ENCODE data around the gene AAMP.
"Not testable (repeated sequence)": the region's sequence is repeated elsewhere in the genome, so short reads cannot be mapped to it uniquely, and the experiment has no call there.

Gene AAMP

DNA sequence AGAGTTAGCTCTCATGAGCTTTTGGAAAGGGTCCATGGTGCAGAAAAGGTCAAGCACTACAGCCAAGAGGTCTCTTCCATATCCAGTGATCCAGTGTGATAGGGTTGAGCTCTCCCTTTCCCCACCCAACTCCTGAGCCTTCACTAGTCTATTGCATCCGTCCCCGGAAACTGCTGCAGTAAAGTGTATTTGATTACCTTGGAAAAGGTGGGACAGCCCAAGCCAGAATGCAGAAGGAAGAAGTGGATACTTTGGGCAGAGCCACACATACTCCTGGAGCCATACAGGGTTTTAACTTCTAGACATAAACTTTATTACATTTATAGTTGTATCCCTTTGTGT is 3.9 kb upstream of the AAMP start:
- DNase-seq: no peak

DNA sequence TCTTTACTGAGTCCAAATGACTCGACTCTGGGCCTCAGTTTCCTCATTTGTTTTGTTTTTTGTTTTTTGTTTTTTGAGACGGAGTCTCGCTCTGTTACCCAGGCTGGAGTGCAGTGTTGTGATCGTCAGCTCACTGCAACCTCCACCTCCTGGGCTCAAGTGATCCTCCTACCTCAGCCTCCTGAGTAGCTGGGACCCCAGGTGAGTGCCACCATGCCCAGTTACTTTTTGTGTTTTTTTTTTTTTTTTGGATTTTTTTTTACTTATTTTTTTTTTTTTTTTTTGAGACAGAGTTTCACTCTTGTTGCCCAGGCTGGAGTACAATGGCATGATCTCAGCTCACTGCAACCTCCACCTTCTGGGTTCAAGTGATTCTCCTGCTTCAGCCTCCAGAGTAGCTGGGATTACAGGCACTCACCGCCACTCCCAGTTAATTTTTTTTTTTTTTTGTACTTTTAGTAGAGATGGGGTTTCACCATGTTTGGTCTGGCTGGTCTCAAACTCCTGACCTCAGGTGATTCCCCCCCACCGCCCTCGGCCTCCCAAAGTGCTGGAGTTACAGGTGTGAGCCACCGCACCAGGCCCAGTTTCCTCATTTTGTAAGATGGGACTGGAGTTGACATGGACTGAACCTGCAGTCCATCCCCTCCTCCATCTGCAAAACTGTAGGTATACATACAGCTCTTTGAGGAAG is 3.4 kb upstream of the AAMP start:
- DNase-seq: not testable (repeated sequence)

DNA sequence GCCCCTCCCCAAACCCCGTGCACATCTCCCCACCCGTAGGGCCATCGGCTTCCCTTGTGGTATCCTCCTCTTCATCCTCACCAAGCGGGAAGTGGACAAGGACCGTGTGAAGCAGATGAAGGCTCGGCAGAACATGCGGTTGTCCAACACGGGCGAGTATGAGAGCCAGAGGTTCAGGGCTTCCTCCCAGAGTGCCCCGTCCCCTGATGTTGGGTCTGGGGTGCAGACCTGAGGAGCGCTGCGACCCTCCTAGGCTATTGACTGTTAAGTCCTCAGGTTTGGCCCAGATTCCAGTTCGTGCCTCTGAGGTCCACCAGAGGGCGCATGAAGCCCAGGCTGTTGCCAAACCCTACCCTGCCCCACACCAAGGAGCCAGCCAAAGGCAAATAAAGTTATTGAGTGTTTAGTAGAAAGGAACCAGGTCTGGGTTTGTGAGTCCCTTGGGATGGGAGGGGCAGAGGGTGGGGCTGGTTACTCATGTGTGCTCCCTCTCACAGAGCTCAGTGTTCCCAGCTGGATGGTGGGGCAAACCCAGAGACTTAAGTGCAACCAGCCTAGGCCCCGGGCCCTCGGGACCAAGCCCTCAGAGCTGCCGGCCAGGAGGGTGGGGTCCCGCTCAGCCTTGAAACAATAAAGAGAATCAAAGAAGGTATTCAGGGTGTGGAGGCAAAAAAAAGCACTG is 2.7 kb upstream of the AAMP start:
- peak; percentile 57 to 76 (median 70) for DNase-seq

DNA sequence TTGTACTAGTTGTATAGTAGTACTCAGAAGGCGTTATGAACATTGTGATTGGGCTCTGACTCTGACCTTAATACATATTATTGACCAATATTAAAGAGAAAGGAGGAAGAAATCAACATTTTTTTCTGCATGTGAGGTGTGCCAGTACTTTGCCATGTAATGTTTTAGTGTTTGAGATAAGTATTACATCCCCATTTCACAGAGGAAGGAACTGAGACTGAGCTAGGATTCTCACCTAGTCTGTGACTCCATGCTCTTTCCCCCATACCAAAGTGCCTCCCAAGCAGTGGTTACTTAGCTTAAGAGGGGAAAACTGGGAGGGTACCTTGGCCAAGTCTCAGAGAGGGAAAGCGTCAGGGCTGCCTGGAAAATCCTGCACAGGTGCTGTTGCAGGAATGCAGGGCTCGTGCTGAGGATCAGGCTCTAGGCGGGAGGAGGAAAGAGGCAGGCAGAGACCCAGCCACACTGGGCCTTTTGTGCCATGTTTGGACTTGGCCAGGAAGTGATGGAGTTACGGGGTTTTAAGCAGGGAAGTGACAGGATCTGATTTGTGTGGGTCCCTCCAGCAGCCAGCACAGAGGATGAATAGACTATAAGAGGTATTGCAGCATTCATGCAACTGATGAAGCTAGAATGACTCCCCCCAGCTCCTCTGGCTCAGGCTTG is 2.1 kb upstream of the AAMP start:
- no peak for DNase-seq

DNA sequence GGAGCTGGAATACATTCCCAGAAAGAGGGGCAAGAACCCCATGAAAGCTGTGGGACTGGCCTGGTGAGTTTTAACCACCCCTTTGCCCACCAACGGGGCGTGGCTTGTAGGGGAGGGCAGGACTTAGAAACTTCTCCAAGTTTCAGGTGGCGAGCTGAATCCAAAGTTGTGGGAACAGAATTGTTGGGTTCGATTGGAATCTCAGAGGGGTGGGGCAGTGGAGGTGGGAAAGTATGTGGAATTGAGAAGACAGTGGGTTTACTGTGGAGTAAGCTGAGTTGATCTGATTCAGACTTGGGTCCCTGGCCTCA is 1.5 kb upstream of the AAMP start:
- DNase-seq: no peak

DNA sequence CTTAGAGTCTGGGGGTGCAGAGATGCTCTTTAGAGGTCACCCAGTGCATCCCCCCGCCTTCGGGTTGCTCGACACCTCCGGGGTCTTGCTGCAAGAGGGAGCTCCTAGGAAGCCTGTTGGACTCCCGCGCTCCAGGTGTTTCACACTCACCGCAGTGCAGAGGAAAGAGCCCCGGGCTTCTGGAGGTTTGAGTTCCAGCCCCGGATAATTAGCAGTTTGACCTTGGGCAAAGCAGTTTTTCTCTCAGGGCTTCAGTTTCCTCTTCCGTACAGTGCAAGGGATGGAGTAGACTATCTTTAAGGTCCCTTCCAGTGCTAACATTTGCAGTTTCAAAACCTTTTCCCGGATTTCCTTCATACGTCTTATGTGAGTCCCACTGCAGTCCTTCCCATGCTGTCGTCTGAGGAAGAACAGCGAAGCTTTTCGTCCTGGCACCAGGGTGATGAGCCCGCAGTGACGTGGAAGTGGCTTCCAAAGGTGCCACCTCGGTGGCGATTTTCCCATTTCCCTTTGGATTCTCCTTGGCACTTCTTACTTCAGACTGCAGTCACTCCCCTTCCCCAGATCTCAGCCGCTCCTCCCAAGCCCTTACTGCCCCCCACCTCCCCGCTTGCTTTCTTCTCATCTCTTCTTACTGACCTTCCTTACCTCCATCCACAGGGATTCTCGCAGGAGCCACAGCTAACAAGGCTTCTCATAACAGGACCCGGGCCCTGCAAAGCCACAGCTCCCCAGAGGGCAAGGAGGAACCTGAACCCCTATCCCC is 967 bp upstream of the AAMP start:
- no peak for DNase-seq

DNA sequence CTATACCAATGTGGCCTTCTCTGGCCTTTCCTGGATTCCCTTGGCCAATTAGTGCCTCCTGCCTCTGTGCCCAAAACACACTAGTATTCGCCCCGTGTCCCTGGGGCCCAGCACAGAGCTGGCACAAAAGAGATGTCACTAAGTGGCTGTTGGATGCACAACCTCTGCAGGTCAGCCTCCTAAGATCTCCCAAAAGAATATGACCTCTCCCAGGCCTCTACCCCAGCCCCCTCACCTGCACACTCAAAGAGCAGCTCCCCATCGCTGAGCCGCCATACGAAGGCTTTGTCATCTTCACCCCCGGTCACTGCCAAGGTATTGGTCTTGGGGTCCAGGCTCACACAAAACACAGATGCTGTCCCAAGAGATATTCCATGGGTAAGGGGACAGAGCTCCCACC is 2.7 kb downstream of the AAMP start:
- no peak for DNase-seq

DNA sequence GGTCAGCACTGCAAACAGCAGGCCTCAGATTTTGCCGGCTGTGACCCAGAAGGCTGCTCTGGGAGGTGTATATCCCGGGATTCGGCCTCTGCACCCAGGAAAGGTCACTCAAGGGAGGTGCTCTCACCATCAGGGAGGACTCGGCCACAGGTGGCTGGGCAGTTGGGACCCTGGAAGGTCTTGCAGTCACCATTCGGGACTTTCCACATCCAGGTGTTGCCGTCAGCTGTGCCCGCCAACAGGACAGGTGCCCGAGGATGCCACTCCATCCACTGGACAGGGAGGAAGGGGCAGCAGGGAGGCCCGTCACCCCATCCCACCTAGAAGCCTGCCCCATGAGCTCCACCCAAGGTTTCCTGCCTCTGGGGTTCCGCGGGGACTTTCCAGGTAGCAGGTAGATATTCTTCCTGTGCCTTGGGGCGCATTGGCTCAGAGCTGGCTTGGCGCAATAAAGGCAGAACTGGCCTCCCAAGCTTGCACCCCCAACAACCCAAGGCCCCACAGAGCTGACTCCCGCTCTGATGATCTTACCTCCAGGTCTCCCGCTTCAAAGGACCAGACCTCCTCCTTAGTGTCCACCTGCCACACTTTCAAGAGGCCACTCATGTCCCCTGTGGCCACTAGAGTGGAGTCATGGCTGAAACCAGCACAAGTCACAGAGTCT is 3.5 kb downstream of the AAMP start:
- DNase-seq: no peak

DNA sequence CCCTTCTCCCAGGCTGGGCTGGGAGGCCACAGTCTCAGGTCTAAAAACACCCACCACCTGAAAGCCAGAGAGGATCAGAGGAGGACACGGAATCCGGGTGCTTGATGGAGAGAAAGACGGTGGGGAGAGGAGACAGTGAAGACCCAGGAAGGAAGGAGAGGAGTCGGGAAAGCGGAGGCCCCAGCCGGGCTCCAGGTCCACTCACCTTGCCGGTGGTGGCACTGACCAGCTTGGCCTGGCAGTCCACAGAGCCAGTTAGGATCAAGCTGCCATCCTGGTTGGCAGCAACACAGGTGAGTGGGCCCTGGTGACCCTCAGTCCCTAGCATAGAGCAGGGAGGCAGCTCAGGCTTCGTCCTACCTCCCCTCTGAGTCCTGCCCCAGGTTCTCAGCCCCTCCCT is 4.3 kb downstream of the AAMP start:
- no peak for DNase-seq

DNA sequence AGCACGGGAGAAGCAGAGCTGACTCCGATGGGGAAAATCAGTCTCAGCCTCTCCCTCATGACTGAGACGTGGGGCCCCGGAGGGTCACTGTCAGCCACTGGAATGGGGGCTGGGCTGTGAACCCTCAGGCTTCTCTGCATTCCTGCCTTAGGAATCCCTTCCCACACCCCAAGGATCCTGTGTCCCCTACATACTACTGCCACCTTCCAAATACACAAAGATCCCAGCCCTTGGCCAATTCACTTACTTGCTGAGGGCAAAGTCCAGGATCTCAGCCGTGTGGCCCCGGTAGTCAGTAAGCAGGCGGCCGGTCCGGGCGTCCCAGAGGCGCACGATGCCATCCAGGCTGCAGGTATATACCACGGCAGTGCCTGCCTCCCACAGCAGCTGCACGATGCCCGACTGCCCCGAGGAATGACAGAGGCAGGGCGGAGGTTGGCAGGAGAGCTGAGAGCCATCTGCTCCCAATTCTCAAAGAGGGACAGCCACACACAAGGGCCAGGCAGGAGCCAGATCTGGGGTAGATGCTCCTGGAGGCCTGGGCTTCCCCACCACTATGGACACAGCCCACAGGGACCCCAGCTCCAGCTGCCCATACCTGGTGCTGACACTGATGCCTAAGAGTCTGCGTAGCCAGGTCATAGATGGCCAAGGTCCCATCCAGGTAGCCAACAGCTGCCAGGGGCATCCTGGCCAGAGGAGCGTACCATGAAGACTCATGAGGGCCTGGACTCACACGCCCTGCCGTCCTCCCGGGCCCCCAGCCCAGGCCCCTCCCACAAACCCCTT is 5.0 kb downstream of the AAMP start:
- DNase-seq: no peak

DNA sequence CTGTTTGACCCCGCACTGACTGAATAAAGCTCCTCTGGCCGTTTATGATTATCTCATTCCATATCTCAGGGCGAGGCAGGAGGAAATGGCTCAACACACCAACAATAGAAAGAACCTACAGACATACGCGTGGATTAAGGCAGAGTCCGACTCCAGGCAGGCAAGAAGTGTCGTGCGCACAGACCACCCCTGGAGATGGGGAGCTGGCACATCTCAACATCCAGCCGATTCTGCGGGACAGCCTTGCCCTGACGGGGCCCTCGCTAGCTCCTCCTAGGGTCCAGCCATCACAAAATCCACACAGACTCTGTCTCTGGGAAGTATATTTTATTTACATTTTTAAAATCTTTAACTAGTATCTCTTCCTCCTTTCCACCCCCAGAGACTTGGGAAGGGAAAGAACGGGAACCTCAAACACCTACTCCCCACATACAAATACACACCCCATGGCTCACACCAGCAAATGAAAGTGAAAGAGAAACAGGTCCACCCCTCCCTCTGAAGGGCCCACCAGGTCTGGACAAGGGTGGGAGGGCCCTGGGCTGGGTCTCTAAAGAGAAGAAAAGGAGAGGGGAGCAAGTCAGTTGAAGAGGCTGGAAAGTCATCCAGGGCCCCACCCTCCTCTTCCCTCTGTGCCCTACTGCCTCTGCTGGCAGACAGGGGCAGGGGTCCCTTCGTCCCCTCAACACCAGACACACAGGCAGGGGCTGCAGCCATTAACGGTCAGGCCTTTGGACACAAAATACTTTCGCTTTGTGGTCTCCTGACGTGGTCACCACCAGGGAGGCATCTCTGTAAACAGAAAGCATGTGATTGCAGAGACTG is 5.9 kb downstream of the AAMP start:
- no peak for DNase-seq

DNA sequence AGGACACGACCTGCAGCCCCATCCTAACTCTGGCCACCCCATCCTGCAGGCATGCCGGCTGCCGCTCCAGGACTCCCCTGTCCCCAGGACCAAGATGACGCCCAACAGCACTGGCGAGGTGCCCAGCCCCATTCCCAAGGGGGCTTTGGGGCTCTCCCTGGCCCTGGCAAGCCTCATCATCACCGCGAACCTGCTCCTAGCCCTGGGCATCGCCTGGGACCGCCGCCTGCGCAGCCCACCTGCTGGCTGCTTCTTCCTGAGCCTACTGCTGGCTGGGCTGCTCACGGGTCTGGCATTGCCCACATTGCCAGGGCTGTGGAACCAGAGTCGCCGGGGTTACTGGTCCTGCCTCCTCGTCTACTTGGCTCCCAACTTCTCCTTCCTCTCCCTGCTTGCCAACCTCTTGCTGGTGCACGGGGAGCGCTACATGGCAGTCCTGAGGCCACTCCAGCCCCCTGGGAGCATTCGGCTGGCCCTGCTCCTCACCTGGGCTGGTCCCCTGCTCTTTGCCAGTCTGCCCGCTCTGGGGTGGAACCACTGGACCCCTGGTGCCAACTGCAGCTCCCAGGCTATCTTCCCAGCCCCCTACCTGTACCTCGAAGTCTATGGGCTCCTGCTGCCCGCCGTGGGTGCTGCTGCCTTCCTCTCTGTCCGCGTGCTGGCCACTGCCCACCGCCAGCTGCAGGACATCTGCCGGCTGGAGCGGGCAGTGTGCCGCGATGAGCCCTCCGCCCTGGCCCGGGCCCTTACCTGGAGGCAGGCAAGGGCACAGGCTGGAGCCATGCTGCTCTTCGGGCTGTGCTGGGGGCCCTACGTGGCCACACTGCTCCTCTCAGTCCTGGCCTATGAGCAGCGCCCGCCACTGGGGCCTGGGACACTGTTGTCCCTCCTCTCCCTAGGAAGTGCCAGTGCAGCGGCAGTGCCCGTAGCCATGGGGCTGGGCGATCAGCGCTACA is 7.0 kb downstream of the AAMP start:
- no peak for DNase-seq

DNA sequence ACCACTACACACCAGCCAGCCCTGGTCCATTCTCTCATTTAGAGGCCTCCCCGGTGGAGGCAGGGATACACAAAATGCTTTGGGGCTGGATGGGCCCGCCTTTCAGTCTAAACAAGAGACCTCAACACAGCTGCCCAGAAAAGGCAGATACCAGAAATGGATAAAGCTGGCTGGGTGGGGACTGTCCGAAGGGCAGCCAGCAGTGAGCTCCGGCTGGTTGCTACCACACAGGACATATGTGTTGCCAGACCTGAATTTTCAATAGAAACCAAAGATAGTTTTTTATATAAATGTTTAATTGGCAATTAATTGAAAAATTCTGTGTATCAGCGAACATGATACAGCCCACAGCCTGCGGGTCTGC is 7.7 kb downstream of the AAMP start:
- DNase-seq: no peak

DNA sequence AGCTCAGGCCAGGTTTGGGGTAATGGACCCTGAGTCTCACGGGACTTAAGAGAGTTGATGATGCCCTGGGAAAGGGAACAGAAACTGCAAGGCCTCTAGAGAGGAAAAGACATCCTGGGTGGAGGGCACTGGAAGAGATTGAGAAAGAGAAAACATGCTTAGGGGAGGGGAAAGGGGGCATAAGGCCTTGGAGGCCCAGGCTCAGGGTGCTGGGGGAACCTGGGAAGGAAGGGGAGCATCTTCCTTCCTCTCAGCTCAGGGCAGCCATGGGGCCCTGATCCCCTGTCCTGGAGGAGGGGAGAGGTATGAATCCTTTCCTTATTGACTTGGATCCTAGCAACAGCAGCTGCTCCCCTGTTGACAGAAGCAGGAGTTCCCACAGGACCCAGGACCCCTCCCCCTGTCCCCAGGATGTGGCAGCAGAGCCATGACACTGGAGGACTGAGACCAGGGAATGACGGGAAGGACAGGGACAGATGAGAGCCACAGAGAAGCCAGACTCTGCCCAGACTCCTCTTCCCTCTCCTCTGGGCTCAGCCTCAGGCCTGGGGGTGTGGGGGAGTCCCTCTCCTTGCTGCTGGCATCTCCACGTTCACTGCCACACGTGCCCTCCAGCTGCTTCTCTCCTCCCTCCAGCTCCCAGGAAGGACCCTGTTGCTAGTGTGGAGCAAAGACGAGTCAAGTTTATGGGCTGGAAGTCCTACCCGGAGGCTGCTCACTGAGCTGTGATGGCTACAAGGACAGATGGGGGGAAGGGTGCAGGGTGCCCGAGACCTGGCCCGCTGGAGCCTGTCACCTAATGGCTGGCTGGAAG is 8.3 kb downstream of the AAMP start:
- DNase-seq: no peak

DNA sequence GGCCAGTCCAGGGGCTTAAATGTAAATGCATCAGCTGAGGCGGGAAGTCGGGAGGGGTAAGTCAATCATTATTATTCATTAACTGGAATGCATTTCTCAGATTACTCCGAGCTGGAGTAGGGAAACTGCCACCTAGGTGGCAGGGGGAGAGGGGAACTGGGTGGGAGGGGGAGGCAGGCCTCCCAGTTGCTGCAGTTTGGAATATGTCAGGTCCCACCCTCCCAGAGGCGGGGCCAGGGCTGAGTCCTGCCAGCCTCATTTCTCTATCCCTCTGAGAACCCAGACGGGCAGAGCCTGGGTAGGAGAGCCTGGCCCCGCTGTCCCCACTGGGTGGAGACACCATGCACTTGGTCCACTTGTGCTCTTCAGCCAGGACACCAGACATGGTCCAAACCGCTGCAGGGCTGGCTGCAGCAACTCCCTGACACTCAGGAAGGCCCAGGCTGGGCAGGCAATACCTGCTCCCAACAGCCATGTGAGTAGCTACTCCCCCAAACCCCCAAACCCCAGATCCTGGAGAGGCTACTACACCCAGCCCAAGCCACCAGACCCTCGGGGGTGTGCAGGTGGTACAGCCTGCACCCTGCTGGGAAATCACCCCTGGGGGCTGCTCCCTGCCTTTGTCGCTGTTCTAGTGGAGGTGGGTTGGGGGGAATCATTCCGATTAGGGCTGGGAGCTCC is 9.1 kb downstream of the AAMP start, which contains the start of gene GPBAR1:
TSS of gene GPBAR1 (plus strand) at position 274 of the 681 bp plus-strand sequence. CDS start 1,710 bp downstream, outside the sequence.
- DNase-seq: no peak

DNA sequence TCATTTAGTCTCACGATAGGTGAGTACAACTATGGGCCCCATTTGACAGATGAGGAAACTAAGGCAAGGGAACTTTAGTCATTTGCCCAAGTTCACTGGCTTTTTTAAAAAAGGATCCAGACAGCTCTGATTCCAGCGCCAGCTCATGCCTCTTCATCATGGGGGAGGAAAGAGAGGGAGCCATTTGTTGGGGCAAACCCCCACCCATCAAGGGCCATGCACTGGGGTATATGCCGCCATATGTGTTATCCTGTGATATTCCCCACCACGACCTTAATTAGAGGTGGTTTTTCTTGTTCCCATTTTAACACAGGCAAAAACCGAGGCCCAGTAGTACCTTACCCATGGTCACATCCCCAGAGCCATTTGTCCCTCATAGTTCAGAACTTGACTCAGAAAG is 9.8 kb downstream of the AAMP start:
- DNase-seq: no peak

DNA sequence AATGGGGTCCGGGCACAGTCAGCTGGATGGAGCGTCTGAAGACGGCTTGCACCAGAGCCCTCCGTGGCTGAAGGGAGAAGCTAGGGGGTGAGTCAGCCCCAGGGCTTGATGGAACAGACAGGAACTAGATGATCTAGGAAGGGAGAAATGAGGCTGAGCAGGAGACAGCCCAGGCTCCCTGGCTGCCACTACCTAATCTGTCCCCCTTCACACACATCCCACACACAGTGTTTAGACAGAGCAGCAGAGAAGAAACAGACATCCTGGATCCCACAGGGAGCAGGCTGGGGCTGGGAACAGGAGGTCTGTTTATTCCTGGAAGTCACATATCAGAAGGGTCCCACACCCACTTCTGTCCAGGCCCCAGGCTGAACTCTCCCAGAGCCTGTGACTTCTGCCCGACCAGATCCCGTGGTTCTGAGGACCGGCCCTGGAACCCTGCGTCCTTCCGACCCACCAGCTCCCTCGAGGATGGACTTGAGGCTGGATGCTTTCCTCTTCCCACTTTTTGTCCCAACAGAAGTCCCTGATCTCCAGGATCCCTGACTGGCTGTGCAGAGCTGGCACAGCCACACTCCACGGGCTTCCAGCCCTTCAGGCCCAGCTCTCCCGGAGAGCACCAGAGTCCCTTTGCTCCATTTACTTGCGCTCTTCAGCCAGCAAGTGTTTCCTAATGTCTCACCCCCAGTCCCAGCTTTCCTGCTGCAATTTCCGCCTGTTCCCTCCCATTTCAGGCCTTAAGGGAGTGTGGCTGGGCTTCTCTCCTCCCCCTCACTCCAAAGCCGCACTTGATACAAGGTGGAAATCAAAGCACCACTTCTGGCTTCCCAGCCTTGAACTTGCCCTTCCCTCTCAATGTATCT is 10.6 kb downstream of the AAMP start:
- no peak for DNase-seq

Measured in T-helper 1 cell (primary cell).